AG04450 (cell line): Measurements from ENCODE around the gene OR14K1. TPM values are rescaled to one million over a fixed set of nuclear protein-coding genes. Genes with fewer than 3 reads are reported as not detected.
"Not testable (repeated sequence)": the region's sequence is repeated elsewhere in the genome, so short reads cannot be mapped to it uniquely, and the experiment has no call there.

Experiments
- CTCF ChIA-PET: fragments of 300-600, 350-600 bp; formaldehyde crosslinking; extraction: SDS; loops from one replicate; lab custom pipeline; 2022; ENCODE audit warnings: antibody characterized with exemption, inconsistent platforms; lab: Charles Lee
- POLR2A ChIA-PET: fragments of 350-600 bp; formaldehyde crosslinking; extraction: SDS; loops from one replicate; lab custom pipeline; 2021; ENCODE audit warnings: antibody characterized with exemption, inconsistent platforms; lab: Yijun Ruan, JAX
- DNase-seq: peaks from one replicate; pipeline ENCODE4 v3.0.0-alpha.2; 2011; ENCODE audit warnings: low read depth, low spot score
- H3K27ac ChIP-seq: one replicate; pipeline ENCODE4 v1.5.1; 2012; ENCODE audit warnings: low read depth, low read length, control low read depth
- H3K27me3 ChIP-seq: one replicate; pipeline ENCODE4 v1.6.0; 2012; ENCODE audit warnings: low read length; ENCODE audit not compliant: control insufficient read depth, insufficient read depth
- H3K4me3 ChIP-seq: 2 replicates; pipeline ENCODE4 v1.5.1; 2011; ENCODE audit warnings: mild to moderate bottlenecking, low read depth, low read length, control low read depth
- H3K9me3 ChIP-seq: 2 replicates; pipeline ENCODE4 v1.5.1; 2012; ENCODE audit warnings: low read length; ENCODE audit not compliant: control insufficient read depth, insufficient read depth
- polyA plus RNA-seq: library from polyadenylated mRNA; depleted of rRNA; stranded (reverse); fragments of >200 nt; gene quantifications from 2 replicates; pipeline ENCODE4 v1.2.3, GENCODE V29; 2011
- TF ChIP-seq, protein P1 (sequence below): IDR thresholded peaks from 2 replicates; pipeline ENCODE4 v1.5.1; 2011; ENCODE audit warnings: low read depth, low read length, control low read depth, inconsistent platforms

The OR14K1 gene
- polyA plus RNA-seq, 1 experiment = not detected

DNA sequence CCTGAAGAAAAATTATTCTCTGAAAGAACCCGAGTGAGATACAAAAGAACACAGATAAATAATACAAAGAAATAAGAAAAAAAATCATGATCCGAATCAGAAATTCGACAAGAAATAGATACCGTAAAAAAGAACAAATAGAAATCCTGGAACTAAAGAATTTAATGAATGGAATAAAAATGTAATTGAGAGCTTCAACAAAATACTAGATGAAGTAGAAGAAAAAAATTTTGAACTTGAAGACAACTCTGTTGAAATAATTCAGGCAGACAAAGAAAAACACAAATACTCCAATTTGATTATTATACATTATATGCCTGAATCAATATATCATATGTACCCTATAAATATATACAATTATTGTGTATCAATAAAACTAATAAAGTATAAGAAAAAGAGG is 17.2 kb upstream of the OR14K1 start:
- Histone ChIP-seq H3K9me3 (peaks cover 6% of the 10 kb centered on the region), H3K27me3 (no peaks in the 10 kb centered on the region), H3K4me3 (no peak overlapping the region), H3K27ac (no peak overlapping the region)
- DNase-seq = no peak
- ChIA-PET CTCF (no interaction called here), POLR2A (no interaction called here)
- TF ChIP-seq, protein P1, sequence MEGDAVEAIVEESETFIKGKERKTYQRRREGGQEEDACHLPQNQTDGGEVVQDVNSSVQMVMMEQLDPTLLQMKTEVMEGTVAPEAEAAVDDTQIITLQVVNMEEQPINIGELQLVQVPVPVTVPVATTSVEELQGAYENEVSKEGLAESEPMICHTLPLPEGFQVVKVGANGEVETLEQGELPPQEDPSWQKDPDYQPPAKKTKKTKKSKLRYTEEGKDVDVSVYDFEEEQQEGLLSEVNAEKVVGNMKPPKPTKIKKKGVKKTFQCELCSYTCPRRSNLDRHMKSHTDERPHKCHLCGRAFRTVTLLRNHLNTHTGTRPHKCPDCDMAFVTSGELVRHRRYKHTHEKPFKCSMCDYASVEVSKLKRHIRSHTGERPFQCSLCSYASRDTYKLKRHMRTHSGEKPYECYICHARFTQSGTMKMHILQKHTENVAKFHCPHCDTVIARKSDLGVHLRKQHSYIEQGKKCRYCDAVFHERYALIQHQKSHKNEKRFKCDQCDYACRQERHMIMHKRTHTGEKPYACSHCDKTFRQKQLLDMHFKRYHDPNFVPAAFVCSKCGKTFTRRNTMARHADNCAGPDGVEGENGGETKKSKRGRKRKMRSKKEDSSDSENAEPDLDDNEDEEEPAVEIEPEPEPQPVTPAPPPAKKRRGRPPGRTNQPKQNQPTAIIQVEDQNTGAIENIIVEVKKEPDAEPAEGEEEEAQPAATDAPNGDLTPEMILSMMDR = no peak

DNA sequence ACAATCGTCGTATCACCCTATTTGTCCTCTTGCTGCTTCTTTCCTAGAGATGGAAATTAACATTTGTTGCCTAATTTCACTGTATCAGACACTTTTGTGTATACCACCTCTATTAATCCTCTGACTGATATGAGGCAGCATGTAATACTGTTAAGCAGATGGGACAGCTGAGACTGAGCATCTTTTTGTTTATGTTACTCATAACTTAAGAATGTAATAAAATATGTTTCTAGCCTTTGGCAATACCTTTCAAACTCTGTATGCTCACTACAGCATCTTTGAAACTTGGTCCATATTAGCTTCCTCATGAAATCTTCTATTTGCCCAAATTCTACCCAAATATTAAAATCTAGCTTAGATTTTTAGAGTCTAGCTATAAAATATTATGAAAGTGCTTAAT is 2.3 kb downstream of the OR14K1 start:
- DNase-seq = no peak
- CTCF ChIA-PET = no interaction called here
- TF ChIP-seq, protein P1 = no peak
- Histone ChIP-seq H3K27me3 (no peaks in the 10 kb centered on the region), H3K27ac (no peak overlapping the region), H3K4me3 (no peak overlapping the region), H3K9me3 (peaks cover 10% of the 10 kb centered on the region; the same call in 1 of the 2 replicates)
- POLR2A ChIA-PET = no interaction called here

DNA sequence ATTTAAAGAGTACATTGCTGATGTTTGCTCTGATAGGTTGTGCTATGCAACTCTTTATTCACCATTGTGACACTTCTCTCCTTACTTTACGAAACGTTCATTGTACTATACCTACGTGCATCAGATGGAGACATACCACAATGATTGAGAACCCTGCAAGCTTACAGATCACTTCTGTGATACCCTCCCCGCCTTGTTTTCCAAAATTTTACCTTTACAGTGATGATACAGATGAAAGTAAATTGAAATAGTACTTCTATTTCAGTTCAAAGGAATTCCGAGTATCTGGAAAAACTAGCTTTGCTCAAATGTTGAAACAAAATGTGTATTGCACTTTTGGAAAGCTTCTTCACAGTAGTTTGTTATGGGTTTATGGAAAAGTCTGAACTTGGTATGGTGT is 3.3 kb downstream of the OR14K1 start:
- TF ChIP-seq, protein P1 = no peak
- no peak overlapping the region for H3K27ac ChIP-seq
- CTCF ChIA-PET = no interaction called here

DNA sequence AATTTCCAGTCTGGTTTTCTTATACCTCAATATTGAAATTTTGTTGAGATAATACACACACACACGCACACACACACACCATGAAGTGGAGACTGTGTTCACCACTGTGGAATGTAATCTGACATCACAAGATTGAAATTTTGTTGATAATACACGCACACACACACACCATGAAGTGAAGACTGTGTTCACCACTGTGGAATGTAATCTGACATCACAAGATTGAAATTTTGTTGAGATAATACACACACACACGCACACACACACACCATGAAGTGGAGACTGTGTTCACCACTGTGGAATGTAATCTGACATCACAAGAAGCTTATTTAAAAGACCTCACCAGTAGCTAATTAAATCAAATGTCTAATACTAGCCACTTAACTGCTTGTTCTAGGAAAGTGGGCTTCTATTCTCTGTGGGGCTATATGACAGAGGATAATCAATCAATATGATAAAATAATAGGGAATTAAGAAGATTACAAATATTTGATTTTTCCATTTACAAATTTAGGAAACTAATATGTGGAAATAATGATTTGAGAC is 3.9 kb downstream of the OR14K1 start:
- H3K27me3 ChIP-seq, DNase-seq, H3K27ac ChIP-seq, CTCF ChIA-PET, POLR2A ChIA-PET, H3K4me3 ChIP-seq: not testable (repeated sequence)
- H3K9me3 ChIP-seq = peaks cover 17% of the 10 kb centered on the region

More for the DNA sequence above, 3.3 kb downstream of the OR14K1 start:
- POLR2A ChIA-PET = no interaction called here
- H3K27me3 ChIP-seq = no peaks in the 10 kb centered on the region
- DNase-seq = no peak
- no peak overlapping the region for H3K4me3 ChIP-seq
- peaks cover 13% of the 10 kb centered on the region; the same call in 1 of the 2 replicates for H3K9me3 ChIP-seq

GRCh38 chr1:247746391-247746935 is 8.0 kb downstream of the OR14K1 start:
- CTCF ChIA-PET = no interaction called here
- Histone ChIP-seq H3K9me3 (peaks cover 27% of the 10 kb centered on the region), H3K27me3 (no peaks in the 10 kb centered on the region), H3K27ac (no peak overlapping the region), H3K4me3 (no peak overlapping the region)
- POLR2A ChIA-PET = no interaction called here
- TF ChIP-seq, protein P1 = no peak
- no peak for DNase-seq
